ENCODE results near the gene CCDC192.
"Not testable (repeated sequence)": the region's sequence is repeated elsewhere in the genome, so short reads cannot be mapped to it uniquely, and the experiment has no call there.

Gene CCDC192

GRCh38 chr5:127839496-127840197 lies 136.5 kb downstream of the CCDC192 start:
- H3K27me3 ChIP-seq (ENCODE audit: control insufficient read depth, insufficient read depth, low read length), result no peaks in the 10 kb centered on the region
- no peak overlapping the region for H3K4me3 ChIP-seq (ENCODE audit: low read length)
- H3K9me3 ChIP-seq (ENCODE audit: control insufficient read depth, low read depth, low read length), result no peaks in the 10 kb centered on the region
- H3K27ac ChIP-seq (ENCODE audit: low read length), result no peak overlapping the region
- no peaks in the 10 kb centered on the region for H3K36me3 ChIP-seq (ENCODE audit: control insufficient read depth, low read depth, low read length)
- H3K4me1 ChIP-seq (ENCODE audit: control insufficient read depth, low read depth, low read length), result peaks cover 4% of the 10 kb centered on the region
- no peak overlapping the region for H3K9ac ChIP-seq (ENCODE audit: low read length)

GRCh38 chr5:127840198-127840524 lies 137.0 kb downstream of the CCDC192 start:
- Histone ChIP-seq H3K27me3 (ENCODE audit: control insufficient read depth, insufficient read depth, low read length) (no peaks in the 10 kb centered on the region), H3K4me3 (ENCODE audit: low read length) (no peak overlapping the region), H3K9ac (ENCODE audit: low read length) (no peak overlapping the region), H3K4me1 (ENCODE audit: control insufficient read depth, low read depth, low read length) (peaks cover 4% of the 10 kb centered on the region), H3K9me3 (ENCODE audit: control insufficient read depth, low read depth, low read length) (no peaks in the 10 kb centered on the region), H3K36me3 (ENCODE audit: control insufficient read depth, low read depth, low read length) (no peaks in the 10 kb centered on the region), H3K27ac (ENCODE audit: low read length) (no peak overlapping the region)

DNA sequence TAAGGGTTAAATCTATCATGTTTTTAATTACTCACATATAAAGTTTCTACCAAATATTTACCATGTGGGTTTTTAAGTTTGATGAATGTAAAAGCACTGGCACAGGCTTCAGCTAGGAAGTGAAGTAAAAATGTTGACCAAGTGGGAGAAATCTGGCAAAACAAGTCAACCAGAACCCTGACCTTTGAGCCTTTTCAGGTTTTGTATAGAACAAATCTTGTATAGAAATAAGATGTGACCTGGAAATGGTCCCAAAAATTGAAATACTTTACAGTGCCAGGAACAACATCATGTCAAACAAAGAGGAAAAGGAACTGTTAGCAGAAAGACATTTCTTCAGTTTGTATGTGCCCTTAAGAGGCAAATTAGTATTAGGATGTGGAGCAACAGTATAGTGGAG lies 137.6 kb downstream of the CCDC192 start:
- Histone ChIP-seq H3K9me3 (ENCODE audit: control insufficient read depth, low read depth, low read length) (no peaks in the 10 kb centered on the region), H3K36me3 (ENCODE audit: control insufficient read depth, low read depth, low read length) (no peaks in the 10 kb centered on the region), H3K9ac (ENCODE audit: low read length) (no peak overlapping the region), H3K27ac (ENCODE audit: low read length) (no peak overlapping the region), H3K4me1 (ENCODE audit: control insufficient read depth, low read depth, low read length) (peaks cover 4% of the 10 kb centered on the region), H3K27me3 (ENCODE audit: control insufficient read depth, insufficient read depth, low read length) (no peaks in the 10 kb centered on the region), H3K4me3 (ENCODE audit: low read length) (no peak overlapping the region)

DNA sequence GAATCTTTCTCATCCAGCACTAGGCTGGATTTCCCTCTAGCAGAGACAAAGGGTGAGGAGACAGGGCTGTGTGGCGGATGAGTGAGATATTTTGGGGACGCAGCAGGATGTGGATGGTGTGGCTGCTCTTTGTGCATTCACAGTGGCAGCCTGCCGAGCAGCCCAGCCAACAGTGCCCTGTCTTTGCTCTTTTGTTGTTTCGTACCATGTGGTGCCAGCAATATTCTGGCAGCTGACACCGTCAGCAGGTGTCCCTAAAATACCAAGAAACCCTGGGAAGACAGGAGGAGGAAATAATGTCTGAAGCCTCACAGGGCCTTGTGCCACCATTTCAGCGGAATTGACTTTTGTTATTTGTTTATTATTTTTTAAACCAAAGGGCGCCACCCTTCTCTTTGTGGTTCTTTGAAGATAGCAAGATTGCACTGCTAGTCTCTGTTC lies 141.4 kb downstream of the CCDC192 start:
- Histone ChIP-seq H3K36me3 (ENCODE audit: control insufficient read depth, low read depth, low read length) (no peaks in the 10 kb centered on the region), H3K4me1 (ENCODE audit: control insufficient read depth, low read depth, low read length) (peaks cover 4% of the 10 kb centered on the region), H3K27ac (ENCODE audit: low read length) (no peak overlapping the region), H3K9ac (ENCODE audit: low read length) (no peak overlapping the region), H3K27me3 (ENCODE audit: control insufficient read depth, insufficient read depth, low read length) (no peaks in the 10 kb centered on the region), H3K4me3 (ENCODE audit: low read length) (no peak overlapping the region), H3K9me3 (ENCODE audit: control insufficient read depth, low read depth, low read length) (no peaks in the 10 kb centered on the region)

- no peaks in the 10 kb centered on the region for H3K9me3 ChIP-seq (ENCODE audit: control insufficient read depth, low read depth, low read length)
- H3K4me3 ChIP-seq (ENCODE audit: low read length), result no peak overlapping the region
- H3K4me1 ChIP-seq (ENCODE audit: control insufficient read depth, low read depth, low read length), result peaks cover 4% of the 10 kb centered on the region
- no peak overlapping the region for H3K27ac ChIP-seq (ENCODE audit: low read length)
- H3K9ac ChIP-seq (ENCODE audit: low read length), result no peak overlapping the region
- H3K27me3 ChIP-seq (ENCODE audit: control insufficient read depth, insufficient read depth, low read length), result no peaks in the 10 kb centered on the region
- no peaks in the 10 kb centered on the region for H3K36me3 ChIP-seq (ENCODE audit: control insufficient read depth, low read depth, low read length)
Observed at GRCh38 chr5:127846884-127847283, 143.7 kb downstream of the CCDC192 start.

- not testable (repeated sequence) for H3K9me3 ChIP-seq (ENCODE audit: control insufficient read depth, low read depth, low read length); H3K4me1 ChIP-seq (ENCODE audit: control insufficient read depth, low read depth, low read length); H3K36me3 ChIP-seq (ENCODE audit: control insufficient read depth, low read depth, low read length); H3K9ac ChIP-seq (ENCODE audit: low read length); H3K4me3 ChIP-seq (ENCODE audit: low read length); H3K27me3 ChIP-seq (ENCODE audit: control insufficient read depth, insufficient read depth, low read length); H3K27ac ChIP-seq (ENCODE audit: low read length)
Observed at GRCh38 chr5:127847641-127848040, 144.4 kb downstream of the CCDC192 start.

DNA sequence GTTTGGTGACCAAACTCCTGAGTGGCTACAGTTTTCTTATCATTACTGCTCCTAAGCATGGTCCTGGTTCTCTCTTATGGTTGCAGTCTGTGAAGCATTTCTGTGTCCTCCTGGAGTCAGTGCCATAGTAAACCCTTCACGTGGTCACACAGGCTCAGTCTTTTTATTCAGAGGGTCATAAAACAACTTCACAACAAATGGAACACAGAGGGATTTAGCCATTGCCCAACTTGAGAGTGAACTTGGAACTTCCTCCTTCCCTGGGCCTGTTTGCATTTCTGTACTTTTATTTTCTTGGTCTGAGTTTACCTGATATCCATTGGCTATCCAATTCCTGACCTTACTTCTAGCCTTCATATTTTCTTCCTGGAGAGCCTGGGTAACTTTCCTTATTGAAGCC lies 144.9 kb downstream of the CCDC192 start:
- no peaks in the 10 kb centered on the region for H3K36me3 ChIP-seq (ENCODE audit: control insufficient read depth, low read depth, low read length)
- H3K9me3 ChIP-seq (ENCODE audit: control insufficient read depth, low read depth, low read length), result no peaks in the 10 kb centered on the region
- H3K27me3 ChIP-seq (ENCODE audit: control insufficient read depth, insufficient read depth, low read length), result no peaks in the 10 kb centered on the region
- no peak overlapping the region for H3K9ac ChIP-seq (ENCODE audit: low read length)
- H3K4me3 ChIP-seq (ENCODE audit: low read length), result no peak overlapping the region
- no peak overlapping the region for H3K27ac ChIP-seq (ENCODE audit: low read length)
- peaks cover 4% of the 10 kb centered on the region for H3K4me1 ChIP-seq (ENCODE audit: control insufficient read depth, low read depth, low read length)

- Histone ChIP-seq H3K9me3 (ENCODE audit: control insufficient read depth, low read depth, low read length) (no peaks in the 10 kb centered on the region), H3K36me3 (ENCODE audit: control insufficient read depth, low read depth, low read length) (no peaks in the 10 kb centered on the region), H3K4me1 (ENCODE audit: control insufficient read depth, low read depth, low read length) (peaks cover 1% of the 10 kb centered on the region), H3K27me3 (ENCODE audit: control insufficient read depth, insufficient read depth, low read length) (no peaks in the 10 kb centered on the region), H3K9ac (ENCODE audit: low read length) (no peak overlapping the region), H3K4me3 (ENCODE audit: low read length) (no peak overlapping the region), H3K27ac (ENCODE audit: low read length) (no peak overlapping the region)
Observed at GRCh38 chr5:127849408-127849807, 146.2 kb downstream of the CCDC192 start.

- Histone ChIP-seq H3K36me3 (ENCODE audit: control insufficient read depth, low read depth, low read length) (no peaks in the 10 kb centered on the region), H3K4me1 (ENCODE audit: control insufficient read depth, low read depth, low read length) (no peaks in the 10 kb centered on the region), H3K9me3 (ENCODE audit: control insufficient read depth, low read depth, low read length) (no peaks in the 10 kb centered on the region), H3K27me3 (ENCODE audit: control insufficient read depth, insufficient read depth, low read length) (no peaks in the 10 kb centered on the region), H3K4me3 (ENCODE audit: low read length) (no peak overlapping the region), H3K9ac (ENCODE audit: low read length) (no peak overlapping the region), H3K27ac (ENCODE audit: low read length) (no peak overlapping the region)
Observed at GRCh38 chr5:127849891-127850290, 146.7 kb downstream of the CCDC192 start.

DNA sequence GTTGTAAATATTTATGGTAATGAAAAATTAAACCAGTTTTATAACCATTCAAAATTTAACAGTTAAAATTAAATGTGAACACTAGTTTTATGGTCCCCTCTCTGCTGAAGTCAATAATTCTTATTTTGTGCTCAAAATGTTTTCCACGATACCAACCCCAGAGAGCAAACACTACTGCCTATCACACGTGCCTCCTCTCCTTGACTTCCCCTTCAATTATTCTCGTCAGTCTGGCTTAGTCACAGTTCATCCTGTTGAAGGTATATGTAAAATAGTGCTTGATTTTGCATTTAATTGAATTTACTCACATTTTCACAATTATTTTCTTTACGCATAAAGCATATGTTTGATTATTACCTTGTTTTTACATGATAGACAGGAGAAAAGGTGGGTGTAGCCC lies 148.8 kb downstream of the CCDC192 start:
- Histone ChIP-seq H3K36me3 (ENCODE audit: control insufficient read depth, low read depth, low read length) (no peaks in the 10 kb centered on the region), H3K9me3 (ENCODE audit: control insufficient read depth, low read depth, low read length) (no peaks in the 10 kb centered on the region), H3K9ac (ENCODE audit: low read length) (no peak overlapping the region), H3K4me1 (ENCODE audit: control insufficient read depth, low read depth, low read length) (no peaks in the 10 kb centered on the region), H3K4me3 (ENCODE audit: low read length) (no peak overlapping the region), H3K27ac (ENCODE audit: low read length) (no peak overlapping the region), H3K27me3 (ENCODE audit: control insufficient read depth, insufficient read depth, low read length) (no peaks in the 10 kb centered on the region)

DNA sequence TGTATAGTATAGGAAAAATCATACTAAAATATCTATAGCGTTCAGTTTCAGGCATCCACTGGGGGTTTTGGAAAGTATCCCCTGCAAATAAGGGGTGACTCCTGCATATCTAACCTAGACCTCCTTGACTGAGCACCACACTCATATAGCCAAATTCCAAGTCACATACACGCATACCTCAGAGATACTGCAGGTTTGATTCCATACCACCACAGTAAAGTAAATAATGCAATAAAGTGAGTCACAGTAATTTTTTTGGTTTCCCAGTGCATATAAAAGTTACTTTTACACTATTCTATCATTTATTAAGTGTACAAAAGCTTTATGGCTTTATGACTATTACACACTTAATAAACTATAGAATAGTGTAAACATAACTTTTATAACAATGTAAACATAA lies 151.3 kb downstream of the CCDC192 start:
- no peak overlapping the region for H3K4me3 ChIP-seq (ENCODE audit: low read length)
- H3K27ac ChIP-seq (ENCODE audit: low read length), result no peak overlapping the region
- no peaks in the 10 kb centered on the region for H3K27me3 ChIP-seq (ENCODE audit: control insufficient read depth, insufficient read depth, low read length)
- no peaks in the 10 kb centered on the region for H3K9me3 ChIP-seq (ENCODE audit: control insufficient read depth, low read depth, low read length)
- H3K4me1 ChIP-seq (ENCODE audit: control insufficient read depth, low read depth, low read length), result no peaks in the 10 kb centered on the region
- no peak overlapping the region for H3K9ac ChIP-seq (ENCODE audit: low read length)
- no peaks in the 10 kb centered on the region for H3K36me3 ChIP-seq (ENCODE audit: control insufficient read depth, low read depth, low read length)

- Histone ChIP-seq H3K27me3 (ENCODE audit: control insufficient read depth, insufficient read depth, low read length) (no peaks in the 10 kb centered on the region), H3K4me1 (ENCODE audit: control insufficient read depth, low read depth, low read length) (no peaks in the 10 kb centered on the region), H3K9ac (ENCODE audit: low read length) (no peak overlapping the region), H3K9me3 (ENCODE audit: control insufficient read depth, low read depth, low read length) (no peaks in the 10 kb centered on the region), H3K36me3 (ENCODE audit: control insufficient read depth, low read depth, low read length) (no peaks in the 10 kb centered on the region), H3K4me3 (ENCODE audit: low read length) (no peak overlapping the region), H3K27ac (ENCODE audit: low read length) (no peak overlapping the region)
Observed at GRCh38 chr5:127856292-127856691, 153.1 kb downstream of the CCDC192 start.
